NCI-H2196 treated with DMSO at 0.1 percent for 48 hours (cell line): ENCODE measurements around the gene SMARCA4.

Source experiments
- DNase-seq: peaks from one replicate; lab custom pipeline; 2025; ENCODE audit not compliant: unreplicated experiment; lab: John Stamatoyannopoulos, UW

Gene SMARCA4

GRCh38 chr19:11007962-11008532 lies 47.2 kb downstream of the SMARCA4 start:
- DNase-seq: no peak

- DNase-seq: no peak
Observed at GRCh38 chr19:11010041-11010440, 49.2 kb downstream of the SMARCA4 start.

DNA sequence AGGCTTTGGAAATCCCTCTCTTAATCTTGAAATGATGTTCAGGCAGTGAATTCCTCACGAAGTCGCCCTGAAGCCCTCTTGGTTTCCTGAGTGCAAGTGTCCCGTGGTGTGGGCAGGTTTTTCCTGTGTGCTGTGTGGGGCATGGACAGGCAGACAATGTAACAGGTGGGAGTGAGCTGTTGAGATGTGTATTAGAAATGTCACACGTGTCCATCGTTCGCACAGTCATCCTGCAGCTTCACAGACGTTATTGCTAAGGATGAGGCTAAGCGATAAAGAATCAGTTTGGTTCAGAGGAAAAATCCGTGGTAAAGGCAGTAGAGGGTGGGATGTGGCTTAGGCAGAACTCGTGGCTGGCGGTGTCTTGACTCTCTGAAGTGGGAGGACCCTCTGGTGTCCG lies 51.7 kb downstream of the SMARCA4 start:
- no peak for DNase-seq

DNA sequence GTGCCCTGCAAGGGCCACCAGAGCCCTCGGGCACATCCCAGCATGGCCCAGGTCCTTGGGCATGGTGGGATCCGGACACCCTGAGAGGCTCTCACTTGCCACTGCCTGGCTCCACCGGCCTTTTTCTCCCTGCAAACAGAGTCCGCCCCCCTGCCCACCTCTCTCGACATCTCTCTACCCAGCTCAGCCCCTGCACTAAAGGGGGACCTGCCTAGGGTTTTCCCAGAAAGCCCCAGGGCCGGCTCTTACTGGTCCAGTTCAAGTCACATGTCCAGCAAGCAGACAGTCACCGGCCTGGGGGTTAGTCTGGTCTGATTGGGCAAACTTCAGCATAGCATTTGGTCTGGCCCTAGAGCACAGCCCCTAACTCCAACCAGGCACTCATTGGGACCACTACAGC lies 52.9 kb downstream of the SMARCA4 start:
- no peak for DNase-seq

- no peak for DNase-seq
Observed at GRCh38 chr19:11014403-11014911, 53.6 kb downstream of the SMARCA4 start.

DNA sequence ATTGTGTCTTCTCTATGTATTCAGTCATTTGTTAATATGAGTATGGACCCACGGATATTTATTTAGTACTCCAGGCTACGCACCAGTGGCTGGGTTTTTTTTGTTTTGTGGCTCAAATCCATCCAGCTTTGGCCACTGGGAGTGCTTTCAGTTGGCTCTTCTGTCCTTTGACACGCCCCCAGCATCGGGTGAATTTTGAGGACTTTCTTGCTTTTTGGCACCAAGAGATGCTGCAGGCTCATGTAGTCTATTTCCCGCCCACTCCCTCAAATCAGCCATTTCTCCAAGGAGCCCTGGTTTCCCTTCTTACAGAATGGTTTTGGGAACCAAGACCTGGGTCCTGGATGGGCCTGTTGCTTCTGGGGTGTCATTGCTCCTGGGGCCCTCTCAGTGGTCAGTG lies 55.8 kb downstream of the SMARCA4 start:
- DNase-seq: no peak

DNA sequence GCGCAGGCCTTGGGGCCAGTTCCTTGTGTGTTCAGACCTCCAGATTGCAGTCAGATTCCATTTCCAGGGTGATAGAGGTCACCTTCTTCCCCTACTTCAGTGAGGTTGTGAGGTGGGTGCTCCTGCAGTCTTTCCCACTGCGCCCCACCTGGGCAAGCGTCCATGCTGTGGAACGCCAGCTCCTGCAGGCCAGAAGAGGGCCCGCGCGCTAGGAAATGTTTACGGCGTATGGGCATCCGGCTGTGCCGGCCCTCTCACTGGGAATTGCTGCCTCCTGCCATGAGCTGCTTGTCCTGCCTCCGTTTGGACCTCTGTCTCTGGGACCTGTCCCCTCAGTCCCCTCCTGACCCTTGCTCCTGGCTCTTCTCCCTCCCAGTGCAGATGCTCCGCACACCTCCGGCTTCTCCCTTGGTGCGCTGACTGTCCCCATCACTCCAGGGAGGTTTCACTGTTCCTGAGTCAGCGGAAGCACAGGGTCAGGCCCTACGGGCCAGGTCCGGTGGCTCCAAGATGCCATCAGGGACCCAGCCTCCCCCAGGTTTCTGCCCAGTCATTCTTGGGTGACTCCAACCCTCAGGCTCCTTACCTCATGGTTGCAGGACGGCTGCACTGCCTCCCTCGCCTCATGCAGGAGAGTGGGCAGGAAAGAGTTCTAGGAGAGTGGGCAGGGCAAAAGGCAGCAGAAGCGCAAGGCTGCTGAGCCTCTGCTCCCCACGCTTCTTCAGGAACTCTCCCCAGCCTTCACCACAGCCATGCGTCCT lies 56.6 kb downstream of the SMARCA4 start:
- DNase-seq: no peak

DNA sequence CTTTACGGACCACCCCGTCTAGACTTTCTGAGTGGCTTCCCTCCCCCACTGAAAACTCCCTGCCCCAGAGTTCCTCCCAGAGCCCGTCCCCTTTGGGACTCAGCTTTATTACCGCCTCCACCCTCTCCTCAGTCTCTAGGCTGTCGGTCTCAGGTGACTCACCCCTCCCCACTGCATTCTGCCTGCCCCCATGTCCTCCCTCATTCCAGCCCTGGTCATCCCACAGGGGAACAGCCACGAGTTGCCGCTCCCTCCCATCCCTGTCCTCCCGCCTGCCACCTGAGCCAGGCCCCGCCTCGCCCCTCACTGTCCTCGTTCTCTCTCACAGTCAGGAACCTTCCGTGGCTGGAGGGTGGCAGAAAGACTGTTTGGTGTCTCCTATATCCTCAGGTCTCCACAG lies 57.3 kb downstream of the SMARCA4 start:
- no peak for DNase-seq

GRCh38 chr19:11018763-11019162 lies 57.9 kb downstream of the SMARCA4 start:
- DNase-seq: no peak

DNA sequence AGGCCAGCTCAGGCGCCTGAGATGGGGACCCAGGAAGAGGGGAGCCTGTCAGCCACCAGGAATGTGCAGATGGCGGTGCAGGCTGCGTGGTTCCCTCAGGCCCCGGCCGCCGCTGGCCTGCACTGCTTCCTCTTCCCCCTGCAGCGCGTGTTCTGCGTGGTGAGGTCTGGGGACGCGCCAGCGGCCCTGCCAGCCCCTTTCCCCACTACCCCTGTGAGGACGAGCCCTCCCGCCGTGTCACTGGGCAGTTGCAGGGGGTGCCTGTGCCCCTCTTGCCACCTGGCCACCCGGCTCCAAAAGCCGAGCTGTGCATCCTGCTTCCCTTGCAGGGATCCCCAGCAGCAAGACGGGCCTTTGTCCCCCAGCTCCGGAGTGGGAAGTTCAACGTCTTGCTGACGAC lies 58.4 kb downstream of the SMARCA4 start:
- DNase-seq: no peak

GRCh38 chr19:11019824-11020223 lies 59.0 kb downstream of the SMARCA4 start:
- DNase-seq: no peak

- no peak for DNase-seq
Observed at GRCh38 chr19:11020423-11020822, 59.6 kb downstream of the SMARCA4 start.

GRCh38 chr19:11020982-11021759 lies 60.3 kb downstream of the SMARCA4 start:
- no peak for DNase-seq

DNA sequence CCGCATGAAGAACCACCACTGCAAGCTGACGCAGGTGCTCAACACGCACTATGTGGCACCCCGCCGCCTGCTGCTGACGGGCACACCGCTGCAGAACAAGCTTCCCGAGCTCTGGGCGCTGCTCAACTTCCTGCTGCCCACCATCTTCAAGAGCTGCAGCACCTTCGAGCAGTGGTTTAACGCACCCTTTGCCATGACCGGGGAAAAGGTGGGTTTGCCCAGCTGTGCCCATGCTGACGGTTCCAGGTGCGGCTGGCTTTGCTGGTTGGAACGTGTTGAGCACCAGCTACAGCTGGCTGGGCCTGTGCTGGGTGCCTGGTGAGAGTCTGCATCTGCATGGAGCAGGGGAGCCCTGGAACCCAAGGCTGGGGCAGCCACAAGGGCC lies 60.9 kb downstream of the SMARCA4 start:
- DNase-seq: no peak

- no peak for DNase-seq
Observed at GRCh38 chr19:11023016-11023415, 62.2 kb downstream of the SMARCA4 start.

DNA sequence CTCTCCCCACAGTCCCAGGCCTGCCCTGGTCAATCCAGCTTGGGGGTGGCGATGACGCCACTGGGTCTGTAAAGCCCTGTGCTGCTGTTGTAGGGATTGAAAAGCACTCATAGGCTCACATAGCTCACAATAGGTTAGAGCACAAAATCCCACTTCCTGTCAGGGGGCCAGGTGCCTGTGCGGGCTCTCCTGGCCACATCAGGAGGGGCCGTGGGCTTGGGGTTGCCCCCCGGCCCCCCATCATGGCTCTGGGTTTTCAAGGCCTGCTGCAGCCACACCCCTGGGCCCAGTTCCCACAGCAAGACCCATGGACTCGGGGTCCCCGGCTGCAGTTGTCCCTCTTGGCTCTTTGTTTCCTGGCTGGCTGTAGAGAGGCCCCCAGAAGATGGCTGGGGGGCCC lies 62.9 kb downstream of the SMARCA4 start:
- DNase-seq: no peak

- DNase-seq: no peak
Observed at GRCh38 chr19:11024259-11024658, 63.4 kb downstream of the SMARCA4 start.

- DNase-seq: no peak
Observed at GRCh38 chr19:11025006-11025405, 64.2 kb downstream of the SMARCA4 start.

DNA sequence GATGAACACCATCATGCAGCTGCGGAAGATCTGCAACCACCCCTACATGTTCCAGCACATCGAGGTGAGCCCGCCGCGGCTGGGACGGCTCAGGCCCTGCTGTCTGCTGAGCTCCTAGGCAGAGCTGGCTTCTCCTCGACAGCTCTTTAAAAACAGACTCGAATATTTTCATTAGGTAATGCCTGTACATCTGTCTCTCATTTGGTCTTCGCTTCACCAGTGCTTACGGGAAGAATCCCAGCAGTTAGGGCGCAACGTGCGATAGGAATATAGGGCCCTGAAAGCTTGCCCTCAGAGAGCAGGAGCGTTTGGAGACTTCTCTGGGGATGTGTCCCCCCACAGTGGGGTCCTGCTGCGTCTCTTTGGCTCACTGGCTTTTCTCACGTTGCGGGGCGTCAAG lies 64.6 kb downstream of the SMARCA4 start:
- no peak for DNase-seq

- no peak for DNase-seq
Observed at GRCh38 chr19:11025997-11026396, 65.2 kb downstream of the SMARCA4 start.

GRCh38 chr19:11027381-11027780 lies 66.6 kb downstream of the SMARCA4 start:
- no peak for DNase-seq

DNA sequence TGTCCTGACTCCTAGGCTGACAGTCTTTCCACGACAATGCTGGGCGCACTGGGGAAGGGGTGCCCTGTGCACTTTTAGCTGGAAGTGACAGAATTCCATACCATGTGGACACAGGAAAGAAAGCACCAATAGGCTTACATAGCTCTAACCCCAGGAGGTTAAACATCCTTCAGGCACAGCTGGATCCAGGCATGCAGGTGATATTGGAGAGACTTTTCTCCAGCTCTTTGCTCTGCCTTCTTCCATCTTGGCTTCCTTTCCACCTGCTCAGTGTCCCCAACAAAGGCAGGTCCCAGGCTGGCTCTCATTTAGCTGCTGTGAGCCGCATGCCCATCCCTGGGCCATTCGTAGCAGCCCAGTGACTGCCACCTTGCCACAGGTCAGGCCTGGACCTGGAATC lies 67.3 kb downstream of the SMARCA4 start:
- DNase-seq: no peak
